Cardiac septum (tissue), 1 donor: ENCODE measurements around the gene BCAR1. TPM values are rescaled to one million over a fixed set of nuclear protein-coding genes. Genes with fewer than 3 reads are reported as not detected.
"Not testable (repeated sequence)": the region's sequence is repeated elsewhere in the genome, so short reads cannot be mapped to it uniquely, and the experiment has no call there.

Source experiments
- DNase-seq: peaks from one replicate; pipeline ENCODE4 v3.0.0-alpha.2; 2020; ENCODE audit warnings: low spot score
- intact Hi-C: fragments of 100-400 bp; cut with DNase I; formaldehyde crosslinking; loops from one replicate; pipeline ENCODE4 v1.14.0; 2022
- total RNA-seq: library from RNA; stranded (reverse); fragmentation: NEBNext Ultra II Directional; extraction: Animal tissue kit (Norgen Biotek cat#: 25700); gene quantifications from one replicate; pipeline ENCODE4 v1.2.1, GENCODE V29; 2021
- donor health status: DM: no; HTN: no; CAD: no.

BCAR1 gene
- total RNA-seq, 1 donor from 2014 or later: 80.3 TPM

- intact Hi-C loops, DNase-seq: not testable (repeated sequence)
Measured at GRCh38 chr16:75272629-75273028, 21.2 kb upstream of the BCAR1 start.

DNA sequence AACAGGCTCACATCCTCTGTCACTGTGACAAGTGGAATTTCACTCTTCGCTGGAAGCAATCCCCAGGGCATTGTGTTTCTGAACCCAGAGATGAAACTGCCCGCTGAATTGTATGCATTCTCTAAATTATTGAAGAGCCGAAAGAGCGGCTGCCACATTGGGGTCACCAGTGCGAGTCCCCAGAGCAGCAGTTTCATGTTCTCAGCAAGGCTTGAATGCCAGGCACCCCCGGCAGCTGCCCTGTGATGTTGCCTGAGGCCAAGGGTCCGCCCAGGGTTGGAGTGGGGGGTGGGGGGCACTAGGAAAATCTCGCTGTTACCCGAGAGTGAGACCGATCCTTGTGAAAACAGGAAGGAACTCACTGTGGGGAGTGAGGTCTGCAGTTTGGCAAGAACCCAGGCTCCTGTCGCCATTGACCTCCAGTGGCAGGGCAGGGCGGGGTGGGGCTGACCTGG is 20.7 kb upstream of the BCAR1 start:
- no peak for DNase-seq
- intact Hi-C loops: no loop called here

GRCh38 chr16:75271441-75272096 is 20.1 kb upstream of the BCAR1 start:
- DNase-seq: no peak
- intact Hi-C loops: no loop called here

DNA sequence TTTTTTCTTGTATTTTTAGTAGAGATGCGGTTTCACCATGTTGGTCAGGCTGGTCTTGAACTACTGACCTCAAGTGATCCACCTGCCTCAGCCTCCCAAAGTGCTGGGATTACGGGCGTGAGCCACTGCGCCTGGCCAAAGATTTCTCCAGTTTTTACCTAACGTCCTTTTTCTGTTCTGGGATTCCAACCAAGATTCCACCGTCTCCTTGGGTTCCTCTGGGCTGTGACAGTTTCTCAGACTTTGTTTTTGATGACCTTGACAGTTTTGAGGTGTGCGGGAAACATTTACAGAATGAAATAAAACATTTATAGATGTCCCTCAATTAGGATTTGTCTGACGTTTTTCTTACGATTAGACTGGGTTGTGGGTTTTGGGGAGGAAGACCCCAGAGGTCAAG is 17.9 kb upstream of the BCAR1 start:
- intact Hi-C loops: loop anchor here (5.0 kb wide), 1 partner anchor 37 kb away; no protein-coding TSS in a partner anchor
- DNase-seq: not testable (repeated sequence)

DNA sequence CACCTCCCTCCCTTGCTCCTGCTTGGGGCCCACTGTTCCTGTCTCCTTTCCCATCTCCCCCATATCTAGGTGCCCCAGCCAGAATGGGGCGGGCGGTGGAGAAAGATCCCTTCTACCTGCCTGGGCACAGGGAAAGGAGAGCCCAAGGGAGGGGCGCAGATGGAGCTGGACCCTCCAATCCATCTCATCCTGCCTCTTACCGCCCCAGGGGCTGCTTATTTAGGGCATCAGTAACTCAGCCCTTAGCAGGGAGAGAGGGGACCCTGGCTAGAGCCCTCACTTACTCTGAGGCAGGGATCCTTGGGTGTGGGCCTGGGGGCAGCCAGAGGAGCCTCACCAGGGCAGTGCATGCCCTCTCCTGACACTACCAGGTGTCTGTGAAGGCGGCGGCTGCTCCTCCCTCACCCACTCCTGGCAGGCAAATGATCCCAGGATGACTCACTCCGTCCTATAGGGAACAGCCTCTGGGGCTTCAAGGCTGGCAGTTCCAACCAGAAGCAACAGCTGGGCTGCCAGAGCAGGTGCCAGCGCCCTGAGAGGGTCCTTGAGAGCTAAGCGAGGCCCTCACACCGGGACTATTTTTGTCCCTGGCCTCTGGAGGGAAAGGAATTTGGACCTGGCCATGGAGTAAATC is 16.3 kb upstream of the BCAR1 start:
- no peak for DNase-seq
- intact Hi-C loops: loop anchor here (2.0 to 5.0 kb wide), 2 partner anchors 35 to 37 kb away; no protein-coding TSS in a partner anchor

- no peak for DNase-seq
- intact Hi-C loops: loop anchor here (2.0 to 5.0 kb wide), 2 partner anchors 35 to 38 kb away; no protein-coding TSS in a partner anchor
Measured at GRCh38 chr16:75266738-75267630, 15.6 kb upstream of the BCAR1 start.

DNA sequence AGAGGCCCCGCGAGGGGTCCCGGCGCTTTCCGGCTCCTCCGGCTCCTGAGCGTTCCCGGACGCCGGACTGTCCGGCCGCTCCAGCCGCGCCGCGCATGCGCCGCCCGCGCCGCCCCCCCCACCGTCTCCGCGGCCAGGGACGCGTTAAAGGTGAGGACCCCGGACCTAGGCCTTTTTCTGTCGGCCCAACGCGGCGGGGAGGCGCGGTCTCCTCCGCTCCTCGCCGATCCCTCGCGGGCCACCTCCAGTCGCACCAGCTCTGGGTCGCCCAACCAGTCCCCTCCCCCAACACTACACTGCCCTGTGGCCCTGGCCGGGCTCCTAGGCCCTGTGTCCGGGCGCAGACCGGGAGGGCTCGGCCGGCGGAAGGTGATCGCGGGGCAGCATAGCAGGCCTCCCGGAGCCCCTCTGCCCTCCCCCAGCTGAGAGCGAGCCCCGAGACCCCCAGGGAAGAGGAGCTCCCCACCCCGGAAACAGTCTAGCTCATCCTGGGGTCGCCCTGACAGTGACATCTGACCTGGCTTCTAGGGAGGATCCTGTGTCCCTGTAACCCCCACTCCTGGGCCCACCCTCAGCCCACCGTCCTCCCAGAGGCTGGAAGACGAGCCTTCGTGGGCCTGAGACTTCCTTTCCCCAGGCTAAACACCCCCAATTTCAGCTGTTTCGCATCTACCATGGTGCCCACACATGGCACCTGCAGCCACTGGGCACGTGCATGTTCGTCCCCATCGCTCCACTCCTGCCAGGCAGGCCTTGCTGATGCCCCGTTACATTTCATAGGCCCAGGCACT is 14.7 kb upstream of the BCAR1 start:
- intact Hi-C loops: loop anchor here (2.0 to 5.0 kb wide), 3 partner anchors 15 to 39 kb away; partner anchors contain the start of gene BCAR1
- no peak for DNase-seq

- no peak for DNase-seq
- intact Hi-C loops: loop anchor here (2.0 to 5.0 kb wide), 2 partner anchors 14 to 33 kb away; partner anchors contain the start of gene BCAR1
Measured at GRCh38 chr16:75264999-75265910, 13.8 kb upstream of the BCAR1 start.

DNA sequence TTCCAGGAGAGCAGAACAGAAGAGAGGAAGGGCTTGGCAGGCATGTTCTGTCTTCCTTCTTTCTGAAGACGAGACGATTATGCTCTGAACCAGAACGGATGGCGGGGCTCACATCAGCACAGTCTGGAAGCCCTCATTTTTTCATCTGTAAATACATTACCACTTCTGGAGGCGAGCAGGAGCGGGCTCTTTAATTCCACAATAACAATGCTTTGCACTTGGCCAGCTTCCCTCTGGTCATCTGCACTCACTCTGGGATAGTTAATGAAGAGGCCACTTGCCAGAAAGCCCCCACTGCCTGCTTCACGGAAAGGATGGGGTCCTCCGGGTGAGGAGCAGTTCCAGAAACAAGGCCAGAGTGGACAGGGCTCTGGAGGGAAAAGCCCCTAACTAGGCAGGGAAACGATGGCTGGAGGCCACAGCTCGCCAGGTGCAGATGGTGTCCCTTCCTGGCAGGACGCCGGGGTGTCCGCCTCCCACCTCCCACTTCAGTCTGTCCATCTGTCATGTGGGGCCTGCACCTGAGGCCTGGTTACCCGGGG is 13.1 kb upstream of the BCAR1 start:
- no peak for DNase-seq
- intact Hi-C loops: loop anchor here (2.0 kb wide), 1 partner anchor 14 kb away; the partner anchor contains the start of gene BCAR1

DNA sequence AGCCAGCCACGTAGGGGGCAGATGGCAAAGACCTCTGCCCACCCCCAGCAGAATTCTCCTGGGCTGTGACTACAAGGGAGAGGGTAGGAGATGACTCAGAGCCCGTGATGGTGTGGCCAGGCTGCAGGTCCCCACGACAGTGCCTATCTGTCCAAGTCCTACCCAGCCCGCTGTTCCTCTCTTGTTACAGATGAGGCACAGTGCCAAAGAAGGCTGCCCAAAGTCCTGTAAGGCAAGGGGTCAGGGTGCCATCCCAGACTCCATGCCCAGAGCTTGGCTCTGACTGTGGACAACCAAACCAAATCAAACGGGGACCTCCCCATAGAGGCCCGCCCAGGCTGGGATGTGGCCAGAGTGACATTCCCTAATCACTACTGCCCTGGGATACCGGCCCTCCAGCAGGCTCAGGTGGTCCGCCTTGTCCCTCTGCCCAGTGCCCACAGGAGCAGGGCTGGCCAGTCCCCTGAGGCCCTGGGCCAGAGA is 12.6 kb upstream of the BCAR1 start:
- intact Hi-C loops: loop anchor here (2.0 kb wide), 1 partner anchor 13 kb away; the partner anchor contains the start of gene BCAR1
- DNase-seq: no peak

DNA sequence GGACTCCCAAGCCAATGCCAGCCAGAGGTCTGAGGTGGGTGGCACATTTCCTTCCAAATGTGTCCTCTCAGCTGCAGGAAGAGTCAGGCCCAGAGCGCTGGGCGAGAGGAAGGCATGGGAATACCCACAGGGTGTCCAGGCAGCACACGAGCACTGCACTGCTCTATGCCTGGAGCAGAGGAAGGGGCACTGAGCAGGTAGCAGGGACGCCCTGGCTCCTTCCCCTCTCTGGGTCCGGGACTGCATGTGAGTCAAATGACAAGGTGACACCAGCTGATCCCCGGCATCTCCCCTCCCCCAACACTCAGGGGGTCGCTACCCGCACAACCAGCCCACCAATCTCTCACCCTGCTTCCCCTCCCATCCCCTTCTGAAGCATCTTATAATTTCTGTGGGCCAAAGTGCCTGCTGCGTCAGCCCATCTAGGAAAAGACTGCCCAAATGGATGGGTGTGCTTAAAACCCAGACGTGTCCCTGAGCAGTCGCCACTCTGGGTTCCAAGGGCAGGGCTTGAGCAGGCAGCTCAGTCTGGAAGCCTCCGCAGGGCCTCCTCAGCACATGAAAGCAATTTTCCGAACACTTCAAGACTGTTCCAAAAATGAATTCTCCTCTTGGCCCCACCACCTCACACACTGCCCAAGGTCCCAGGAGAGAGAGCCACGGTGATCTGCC is 12.0 kb upstream of the BCAR1 start:
- DNase-seq: no peak
- intact Hi-C loops: no loop called here

DNA sequence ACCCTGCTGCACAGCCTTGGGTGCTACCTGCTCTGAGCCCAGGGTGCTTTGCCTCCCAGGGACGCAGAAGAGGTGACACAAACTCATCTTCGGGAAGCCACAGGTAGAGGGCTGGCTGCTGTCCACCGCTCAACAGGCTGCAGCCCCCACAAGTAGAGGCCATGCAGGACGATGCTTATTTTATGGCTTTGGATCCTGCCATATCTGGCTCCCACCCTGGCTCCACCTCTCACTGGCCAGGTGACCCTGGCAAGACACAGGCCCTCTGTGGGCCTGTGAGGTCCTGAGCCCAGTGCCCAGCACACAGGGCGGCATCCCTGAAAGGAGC is 11.3 kb upstream of the BCAR1 start:
- DNase-seq: no peak
- intact Hi-C loops: no loop called here

DNA sequence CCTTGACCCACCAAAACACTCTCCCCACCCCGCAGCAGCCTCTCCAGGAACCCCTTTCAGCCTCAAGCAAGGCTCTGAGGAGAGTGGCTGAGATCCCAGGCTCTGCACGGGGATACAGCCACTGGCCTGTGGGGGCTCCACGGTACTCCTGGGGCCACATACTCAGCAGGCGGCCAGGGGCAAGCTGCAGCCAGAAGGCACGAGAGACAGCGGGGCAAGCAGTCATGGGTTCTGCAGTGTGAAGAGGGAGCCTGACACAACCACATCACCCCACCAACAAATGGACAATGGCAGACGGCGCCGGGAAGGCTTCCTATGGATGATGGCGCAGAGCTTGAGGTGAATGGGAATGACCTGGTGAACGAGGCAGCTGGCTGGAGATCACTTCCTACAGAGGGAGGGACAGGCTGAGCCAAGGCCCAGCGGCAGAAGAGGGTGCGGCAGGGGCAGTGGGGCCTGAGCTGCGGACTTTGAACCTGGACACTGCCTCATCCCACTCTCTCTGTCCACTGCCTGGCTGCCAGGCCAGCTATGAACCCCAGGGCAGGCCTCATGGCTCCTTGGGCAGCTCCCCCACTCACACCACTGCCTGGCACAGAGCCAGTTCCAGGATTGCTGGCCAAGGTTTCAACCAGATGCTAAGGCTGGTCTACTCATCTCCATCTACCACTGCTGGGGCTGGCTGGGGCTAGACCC is 10.8 kb upstream of the BCAR1 start:
- intact Hi-C loops: no loop called here
- no peak for DNase-seq

GRCh38 chr16:75261590-75262078 is 10.2 kb upstream of the BCAR1 start:
- DNase-seq: no peak
- intact Hi-C loops: no loop called here

GRCh38 chr16:75260851-75261589 is 9.6 kb upstream of the BCAR1 start:
- no peak for DNase-seq
- intact Hi-C loops: no loop called here

DNA sequence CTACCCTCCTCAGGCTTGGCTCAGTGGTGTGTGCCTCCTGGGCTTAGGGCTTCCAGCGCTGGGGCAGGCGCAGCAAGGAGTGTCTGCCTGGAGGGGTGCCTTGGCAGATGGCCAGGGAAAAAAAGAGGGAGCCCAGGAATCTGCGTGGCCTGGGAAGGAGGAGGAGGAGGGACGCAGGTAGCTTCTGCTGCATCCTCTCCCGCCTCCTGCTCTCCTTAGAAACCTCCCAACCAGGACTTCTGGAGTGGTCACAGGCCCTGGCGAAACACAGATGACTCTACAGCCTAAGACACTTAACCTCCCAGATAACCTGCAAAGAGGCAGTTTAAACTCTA is 7.3 kb upstream of the BCAR1 start:
- intact Hi-C loops: no loop called here
- no peak for DNase-seq
